Ovary (tissue), 9 donors: ENCODE results near the gene POLR3B. TPM values are rescaled to one million over a fixed set of nuclear protein-coding genes. Genes with fewer than 3 reads are reported as not detected.
"Not testable (repeated sequence)": the region's sequence is repeated elsewhere in the genome, so short reads cannot be mapped to it uniquely, and the experiment has no call there.

Experiments
- DNase-seq, 5 donors: peaks; one replicate each; pipeline ENCODE4 v3.0.0-alpha.2; 2019 to 2020
- H3K27ac ChIP-seq, 2 donors: fragments of 200-600 bp; one replicate each; pipeline versions ENCODE4 v1.5.1 to v1.8.0; 2019 to 2022
- H3K27me3 ChIP-seq: fragments of 200-600 bp; one replicate; pipeline ENCODE4 v1.8.0; 2022
- H3K36me3 ChIP-seq: fragments of 200-600 bp; sonication (generic); one replicate; pipeline ENCODE4 v1.5.1; 2019
- H3K4me1 ChIP-seq: one replicate; pipeline ENCODE4 v1.8.1; 2013; ENCODE audit warnings: mild to moderate bottlenecking, moderate library complexity; ENCODE audit not compliant: insufficient read depth
- H3K4me3 ChIP-seq: fragments of 200-600 bp; sonication (generic); one replicate; pipeline ENCODE4 v1.5.1; 2017
- H3K9me3 ChIP-seq, 2 donors: fragments of 200-600 bp in 1 of 2; sonication (generic) in 1 of 2; one replicate each; pipeline versions ENCODE4 v1.5.1 to v1.8.1; 2013 to 2019; ENCODE audit warnings: mild to moderate bottlenecking in 1 of 2, moderate library complexity in 1 of 2
- CTCF ChIP-seq, 3 donors: fragments of 450-650 bp in 2 of 3; fragments of 200-600 bp in 1 of 3; IDR thresholded peaks; one replicate each; pipeline versions ENCODE4 v1.5.1 to v1.8.0; 2016 to 2022; ENCODE audit warnings: antibody characterized with exemption in 3 of 3, mild to moderate bottlenecking in 1 of 3
- EP300 ChIP-seq: sonication (generic); formaldehyde crosslinking; IDR thresholded peaks from one replicate; pipeline ENCODE4 v1.6.1; 2017; ENCODE audit warnings: antibody characterized with exemption
- POLR2A ChIP-seq: fragments of 450-650 bp; IDR thresholded peaks from one replicate; pipeline ENCODE4 v1.6.1; 2017; ENCODE audit warnings: antibody characterized with exemption, mild to moderate bottlenecking, moderate library complexity
- WGBS, 3 donors: extraction: QIAGEN DNeasy Blood & Tissue Kit in 1 of 3; methylation state at CpG; one replicate each; pipeline versions ENCODE4 v1.1.5 to v1.1.7; 2013 to 2017; 5-methylcytosine and 5-hydroxymethylcytosine counted together
- intact Hi-C, 4 donors: fragments of 100-400 bp; cut with DNase I; formaldehyde crosslinking; loops; one replicate each; pipeline versions ENCODE4 v1.11.0 to v1.15.1; 2022 to 2023
- polyA plus RNA-seq, 2 donors: library from polyadenylated mRNA; stranded (reverse); fragments of 200-250 nt in 1 of 2; fragments of 350-450 nt in 1 of 2; fragmentation: Illumina TruSeq in 1 of 2; extraction: RNeasy Lipid Tissue Mini Kit (QIAGEN cat#74804) in 1 of 2; gene quantifications; one replicate each; pipeline ENCODE4 v1.2.3, GENCODE V29; 2013 to 2014
- total RNA-seq, 7 donors: library from RNA; depleted of rRNA in 2 of 7; stranded (reverse); fragments of >200 nt in 2 of 7; fragmentation: NEBNext Ultra II Directional in 3 of 7; extraction: Animal tissue kit (Norgen Biotek cat#: 25700) in 3 of 7; gene quantifications; one replicate each; pipeline versions ENCODE4 v1.1.0 to v1.2.4, GENCODE V29; 2016 to 2023
- donor health status: DM: no; HTN: no; CAD: no; lungs with moderate emphysema.
- donor health status: DM: no; HTN: no; CAD: no.
- donor health status: Bipolar disorder and iron deficiency.
- donor health status: DM: yes; HTN: yes; CAD: no.
- donor health status: DM: no; HTN: no; CAD: no.
- donor health status: DM: yes; HTN: yes; CAD: no.

The POLR3B gene
- total and polyA plus RNA-seq, 9 donors = 3.1 to 15.7 (median 9.7) TPM

GRCh38 chr12:106369624-106370346 lies 12.2 kb downstream of the POLR3B start:
- H3K9me3 ChIP-seq = no peaks in the 10 kb centered on the region
- intact Hi-C loops = no loop called here
- no peak for TF ChIP-seq CTCF (IDR thresholded peaks at IDR 0.05)
- no peak for TF ChIP-seq POLR2A
- TF ChIP-seq EP300 = no peak
- no peaks in the 10 kb centered on the region for H3K27me3 ChIP-seq
- H3K4me1 ChIP-seq = no peaks in the 10 kb centered on the region
- H3K4me3 ChIP-seq = no peak overlapping the region
- no peak for DNase-seq
- H3K27ac ChIP-seq = no peak overlapping the region
- WGBS, 3 donors = 84 to 86% (median 86%) methylated on average over 6 of the region's 6 CpGs
- H3K36me3 ChIP-seq = no peaks in the 10 kb centered on the region

- TF ChIP-seq POLR2A = no peak
- no peak for TF ChIP-seq EP300
- TF ChIP-seq CTCF (IDR thresholded peaks at IDR 0.05) = no peak
- Histone ChIP-seq H3K27me3 (no peaks in the 10 kb centered on the region), H3K4me1 (no peaks in the 10 kb centered on the region), H3K27ac (no peak overlapping the region), H3K4me3 (no peak overlapping the region), H3K9me3 (no peaks in the 10 kb centered on the region), H3K36me3 (no peaks in the 10 kb centered on the region)
- DNase-seq = no peak
- WGBS, 3 donors = 77 to 84% (median 82%) methylated on average over 4 of the region's 4 CpGs
- intact Hi-C loops = no loop called here
These were observed 21.2 kb downstream of the POLR3B start for GRCh38 chr12:106378788-106379187.

GRCh38 chr12:106380954-106381353 lies 23.4 kb downstream of the POLR3B start:
- H3K4me3 ChIP-seq = no peak overlapping the region
- DNase-seq = no peak
- H3K27ac ChIP-seq = no peak overlapping the region
- TF ChIP-seq POLR2A = no peak
- TF ChIP-seq CTCF (IDR thresholded peaks at IDR 0.05) = no peak
- no peak for TF ChIP-seq EP300
- 95 to 97% (median 96%) methylated on average over 1 of the region's 1 CpG for WGBS, 3 donors
- H3K9me3 ChIP-seq = no peaks in the 10 kb centered on the region
- intact Hi-C loops = loop anchor here in 3 of 4 donors (10.0 kb wide), 2 partner anchors 464 to 534 kb away; no protein-coding TSS in a partner anchor
- H3K36me3 ChIP-seq = no peaks in the 10 kb centered on the region
- no peaks in the 10 kb centered on the region for H3K27me3 ChIP-seq
- H3K4me1 ChIP-seq = no peaks in the 10 kb centered on the region

GRCh38 chr12:106381866-106382265 lies 24.3 kb downstream of the POLR3B start:
- not testable (repeated sequence) for H3K27ac ChIP-seq, H3K36me3 ChIP-seq, H3K27me3 ChIP-seq, DNase-seq, H3K4me1 ChIP-seq, H3K4me3 ChIP-seq, H3K9me3 ChIP-seq
- intact Hi-C loops = loop anchor here in 3 of 4 donors (10.0 kb wide), 2 partner anchors 463 to 533 kb away; no protein-coding TSS in a partner anchor
- 80 to 86% (median 80%) methylated on average over 4 of the region's 4 CpGs for WGBS, 3 donors

GRCh38 chr12:106386813-106387535 lies 29.4 kb downstream of the POLR3B start:
- Histone ChIP-seq H3K36me3 (no peaks in the 10 kb centered on the region), H3K27ac (no peak overlapping the region), H3K9me3 (no peaks in the 10 kb centered on the region), H3K4me3 (no peak overlapping the region), H3K27me3 (no peaks in the 10 kb centered on the region), H3K4me1 (no peaks in the 10 kb centered on the region)
- no peak for DNase-seq
- TF ChIP-seq POLR2A (no peak), EP300 (no peak), CTCF (IDR thresholded peaks at IDR 0.05) (no peak)
- intact Hi-C loops = loop anchor here (2.0 to 10.0 kb wide), 5 partner anchors 450 to 535 kb away; no protein-coding TSS in a partner anchor
- WGBS, 3 donors = 73 to 78% (median 75%) methylated on average over 5 of the region's 5 CpGs
